Type B pancreatic cell (in vitro differentiated cells): ENCODE data around the gene RGS11. TPM values are rescaled to one million over a fixed set of nuclear protein-coding genes. Genes with fewer than 3 reads are reported as not detected.
"Not testable (repeated sequence)": the region's sequence is repeated elsewhere in the genome, so short reads cannot be mapped to it uniquely, and the experiment has no call there.

ENCODE experiments used
- DNase-seq: peaks from one replicate; pipeline ENCODE4 v3.0.0; 2021; ENCODE audit warnings: mixed read lengths; ENCODE audit not compliant: unreplicated experiment; ENCODE audit errors: extremely low spot score
- H3K27ac Mint-ChIP-seq: 2 replicates; pipeline ENCODE4 v1.8.0; 2021; ENCODE audit warnings: mild to moderate bottlenecking, mixed read lengths
- H3K27me3 Mint-ChIP-seq: 2 replicates; pipeline ENCODE4 v1.8.0; 2021; ENCODE audit warnings: mixed read lengths
- H3K36me3 Mint-ChIP-seq: 2 replicates; pipeline ENCODE4 v1.8.0; 2021; ENCODE audit warnings: mixed read lengths
- H3K4me1 Mint-ChIP-seq: one replicate; pipeline ENCODE4 v1.8.0; 2021; ENCODE audit warnings: mixed read lengths; ENCODE audit not compliant: unreplicated experiment
- H3K4me3 Mint-ChIP-seq: 2 replicates; pipeline ENCODE4 v1.8.0; 2021; ENCODE audit warnings: mild to moderate bottlenecking, mixed read lengths
- H3K9me3 Mint-ChIP-seq: 2 replicates; pipeline ENCODE4 v1.8.0; 2021; ENCODE audit warnings: mixed read lengths
- total RNA-seq: library from RNA; stranded (reverse); gene quantifications from 2 replicates; pipeline ENCODE4 v1.2.1, GENCODE V29; 2021; ENCODE audit warnings: low replicate concordance
- TF ChIP-seq, protein P1 (sequence below): fragments of 200-600 bp; sonication (generic); conservative IDR thresholded peaks from 2 replicates; pipeline ENCODE4 v1.5.0; 2021; ENCODE audit warnings: antibody characterized with exemption, mild to moderate bottlenecking

Gene RGS11
- total RNA-seq, 1 donor from 2014 or later = 6.6 TPM

DNA sequence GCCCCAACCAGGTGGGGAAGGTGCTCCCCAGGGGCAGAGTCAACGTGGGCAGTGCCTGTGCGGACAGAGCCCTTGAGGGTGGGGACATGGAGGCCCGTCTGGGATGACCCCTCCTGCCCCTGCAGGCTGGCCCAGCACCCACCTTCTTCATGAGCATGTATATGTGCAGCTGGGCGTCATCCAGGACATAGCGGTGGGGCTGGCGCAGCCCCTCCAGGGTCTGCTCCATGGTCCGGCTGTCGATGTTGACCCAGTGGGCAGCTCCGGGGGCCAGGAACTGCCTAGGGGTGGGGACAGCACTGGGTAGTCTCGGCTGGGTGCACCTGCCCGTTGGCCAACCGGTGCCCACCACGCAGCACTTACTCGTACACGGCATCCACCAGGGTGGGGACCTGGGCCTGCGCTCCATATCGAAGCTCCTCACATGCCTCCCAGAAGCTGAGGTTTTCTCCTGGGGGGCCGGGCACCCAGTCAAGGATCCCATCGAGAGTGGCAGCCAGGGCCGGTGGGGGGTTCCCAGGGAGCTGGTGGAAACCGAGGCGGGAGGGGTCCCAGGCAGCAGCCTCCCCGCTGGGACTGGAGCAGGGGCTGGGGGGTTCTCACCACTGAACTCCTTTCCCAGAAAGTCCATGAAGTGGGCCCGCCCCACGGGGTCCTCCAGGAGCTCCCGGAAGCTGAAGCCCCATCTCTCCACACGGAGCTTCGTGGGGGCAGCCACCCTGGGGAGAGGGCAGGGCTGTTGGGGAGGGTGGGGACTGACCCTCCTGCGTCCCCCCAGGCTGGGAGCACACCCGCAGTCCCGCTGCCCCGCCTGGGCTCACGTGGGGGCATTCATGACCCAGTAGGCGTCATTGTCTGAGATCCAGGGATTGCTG lies 5.1 kb downstream of the RGS11 start:
- Mint-ChIP-seq H3K27ac (no peak overlapping the region), H3K9me3 (no peaks in the 10 kb centered on the region), H3K4me3 (no peak overlapping the region), H3K36me3 (no peaks in the 10 kb centered on the region), H3K27me3 (peaks cover 13% of the 10 kb centered on the region), H3K4me1 (no peaks in the 10 kb centered on the region)
- DNase-seq = no peak
- TF ChIP-seq, protein P1, sequence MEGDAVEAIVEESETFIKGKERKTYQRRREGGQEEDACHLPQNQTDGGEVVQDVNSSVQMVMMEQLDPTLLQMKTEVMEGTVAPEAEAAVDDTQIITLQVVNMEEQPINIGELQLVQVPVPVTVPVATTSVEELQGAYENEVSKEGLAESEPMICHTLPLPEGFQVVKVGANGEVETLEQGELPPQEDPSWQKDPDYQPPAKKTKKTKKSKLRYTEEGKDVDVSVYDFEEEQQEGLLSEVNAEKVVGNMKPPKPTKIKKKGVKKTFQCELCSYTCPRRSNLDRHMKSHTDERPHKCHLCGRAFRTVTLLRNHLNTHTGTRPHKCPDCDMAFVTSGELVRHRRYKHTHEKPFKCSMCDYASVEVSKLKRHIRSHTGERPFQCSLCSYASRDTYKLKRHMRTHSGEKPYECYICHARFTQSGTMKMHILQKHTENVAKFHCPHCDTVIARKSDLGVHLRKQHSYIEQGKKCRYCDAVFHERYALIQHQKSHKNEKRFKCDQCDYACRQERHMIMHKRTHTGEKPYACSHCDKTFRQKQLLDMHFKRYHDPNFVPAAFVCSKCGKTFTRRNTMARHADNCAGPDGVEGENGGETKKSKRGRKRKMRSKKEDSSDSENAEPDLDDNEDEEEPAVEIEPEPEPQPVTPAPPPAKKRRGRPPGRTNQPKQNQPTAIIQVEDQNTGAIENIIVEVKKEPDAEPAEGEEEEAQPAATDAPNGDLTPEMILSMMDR = no peak

DNA sequence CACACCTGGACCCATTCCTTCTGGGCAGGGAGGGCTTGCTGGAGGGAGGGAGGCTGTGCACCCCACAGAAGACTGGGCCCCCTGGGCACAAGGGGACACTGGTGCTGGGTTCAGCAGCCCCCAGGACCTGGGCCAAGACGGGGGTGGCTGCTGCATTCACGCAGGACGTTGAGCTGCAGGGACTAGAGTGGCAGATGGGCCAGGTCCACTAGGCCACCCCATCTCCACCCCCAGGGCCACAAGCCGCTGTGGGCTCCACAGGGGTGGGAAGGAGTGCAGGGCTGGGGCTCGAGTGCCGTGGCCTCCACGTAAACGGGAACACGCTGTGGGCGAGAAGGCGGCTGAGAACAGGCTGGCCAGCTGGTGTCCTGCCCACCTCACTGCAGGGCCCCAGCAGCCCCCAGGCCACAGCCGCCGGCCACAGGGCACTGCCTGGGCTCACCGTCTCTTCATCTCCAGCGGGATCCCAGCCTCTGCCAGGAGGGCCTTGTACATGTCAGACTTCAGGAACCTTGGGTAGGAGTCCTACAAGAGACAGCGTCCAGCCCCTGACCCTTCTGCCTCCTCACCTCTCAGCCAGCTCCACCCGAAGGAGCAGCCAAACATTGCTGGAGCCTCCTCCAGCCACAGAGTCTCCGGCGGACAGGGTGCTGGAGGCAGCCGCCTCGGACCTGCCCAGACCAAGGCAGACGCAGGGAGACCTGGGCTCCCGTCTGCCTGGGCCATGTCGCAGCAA lies 6.5 kb downstream of the RGS11 start:
- H3K4me3 Mint-ChIP-seq = no peak overlapping the region
- no peaks in the 10 kb centered on the region for H3K36me3 Mint-ChIP-seq
- H3K27me3 Mint-ChIP-seq = peaks cover 7% of the 10 kb centered on the region
- H3K27ac Mint-ChIP-seq = no peak overlapping the region
- no peak for DNase-seq
- TF ChIP-seq, protein P1 = no peak
- H3K4me1 Mint-ChIP-seq = no peaks in the 10 kb centered on the region
- H3K9me3 Mint-ChIP-seq = no peaks in the 10 kb centered on the region

DNA sequence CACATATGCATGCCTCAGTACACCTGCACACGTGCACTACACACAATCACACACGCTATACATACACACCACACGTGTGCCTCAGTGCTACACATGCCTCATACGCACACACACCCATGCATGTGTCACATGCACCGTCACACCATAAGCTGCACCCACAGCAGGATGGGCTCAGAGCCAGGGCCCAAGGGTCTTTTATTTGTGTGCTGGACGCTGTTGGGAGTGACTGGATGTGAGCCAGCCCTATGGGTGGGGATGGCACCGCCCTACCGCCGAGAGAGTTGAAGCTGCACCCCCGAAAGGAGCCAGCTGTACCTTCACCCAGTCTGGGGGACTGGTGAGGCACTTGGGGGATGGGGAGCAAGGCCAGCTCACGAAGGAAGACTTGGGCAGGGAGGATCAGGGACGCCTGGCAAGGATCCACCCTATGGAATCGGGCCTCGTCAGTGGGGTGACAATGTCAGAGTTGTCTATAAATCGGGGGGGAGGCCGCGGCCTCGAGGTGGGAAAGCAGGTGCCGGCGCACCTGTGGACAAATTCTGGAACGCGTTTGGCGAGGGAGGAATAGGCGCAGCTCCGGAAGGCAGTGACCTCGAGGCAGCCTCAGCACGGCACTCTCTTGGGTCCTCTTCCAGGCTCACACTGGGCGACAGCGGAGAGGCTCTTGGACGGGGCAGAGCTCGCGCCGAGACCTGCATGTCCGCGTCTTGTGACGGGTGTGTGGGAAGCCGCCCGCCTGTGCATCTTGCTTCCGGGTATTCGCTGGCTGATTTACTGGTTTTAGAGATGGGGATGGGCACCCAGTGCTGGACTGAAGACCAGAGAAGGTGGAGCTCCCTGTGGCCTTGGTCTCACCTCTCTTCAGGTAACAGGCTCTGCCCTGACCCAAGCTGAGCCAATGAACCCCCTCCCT lies 7.3 kb downstream of the RGS11 start:
- H3K9me3 Mint-ChIP-seq = no peaks in the 10 kb centered on the region
- no peaks in the 10 kb centered on the region for H3K4me1 Mint-ChIP-seq
- H3K36me3 Mint-ChIP-seq = no peaks in the 10 kb centered on the region
- TF ChIP-seq, protein P1 = no peak
- no peak for DNase-seq
- H3K27me3 Mint-ChIP-seq = peaks cover 5% of the 10 kb centered on the region
- no peak overlapping the region for H3K27ac Mint-ChIP-seq
- no peak overlapping the region for H3K4me3 Mint-ChIP-seq

DNA sequence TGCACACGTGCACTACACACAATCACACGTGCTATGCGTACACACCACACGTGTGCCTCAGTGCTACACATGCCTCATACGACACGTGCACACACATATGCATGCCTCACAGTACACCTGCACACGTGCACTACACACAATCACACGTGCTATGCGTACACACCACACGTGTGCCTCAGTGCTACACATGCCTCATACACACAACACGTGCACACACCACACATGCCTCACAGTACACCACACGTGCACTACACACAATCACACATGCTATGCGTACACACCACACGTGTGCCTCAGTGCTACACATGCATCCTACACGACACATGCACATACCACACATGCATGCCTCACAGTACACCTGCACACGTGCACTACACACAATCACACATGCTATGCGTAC lies 8.2 kb downstream of the RGS11 start:
- not testable (repeated sequence) for H3K27ac Mint-ChIP-seq, H3K4me1 Mint-ChIP-seq, H3K4me3 Mint-ChIP-seq, H3K27me3 Mint-ChIP-seq, DNase-seq, H3K36me3 Mint-ChIP-seq, H3K9me3 Mint-ChIP-seq

DNA sequence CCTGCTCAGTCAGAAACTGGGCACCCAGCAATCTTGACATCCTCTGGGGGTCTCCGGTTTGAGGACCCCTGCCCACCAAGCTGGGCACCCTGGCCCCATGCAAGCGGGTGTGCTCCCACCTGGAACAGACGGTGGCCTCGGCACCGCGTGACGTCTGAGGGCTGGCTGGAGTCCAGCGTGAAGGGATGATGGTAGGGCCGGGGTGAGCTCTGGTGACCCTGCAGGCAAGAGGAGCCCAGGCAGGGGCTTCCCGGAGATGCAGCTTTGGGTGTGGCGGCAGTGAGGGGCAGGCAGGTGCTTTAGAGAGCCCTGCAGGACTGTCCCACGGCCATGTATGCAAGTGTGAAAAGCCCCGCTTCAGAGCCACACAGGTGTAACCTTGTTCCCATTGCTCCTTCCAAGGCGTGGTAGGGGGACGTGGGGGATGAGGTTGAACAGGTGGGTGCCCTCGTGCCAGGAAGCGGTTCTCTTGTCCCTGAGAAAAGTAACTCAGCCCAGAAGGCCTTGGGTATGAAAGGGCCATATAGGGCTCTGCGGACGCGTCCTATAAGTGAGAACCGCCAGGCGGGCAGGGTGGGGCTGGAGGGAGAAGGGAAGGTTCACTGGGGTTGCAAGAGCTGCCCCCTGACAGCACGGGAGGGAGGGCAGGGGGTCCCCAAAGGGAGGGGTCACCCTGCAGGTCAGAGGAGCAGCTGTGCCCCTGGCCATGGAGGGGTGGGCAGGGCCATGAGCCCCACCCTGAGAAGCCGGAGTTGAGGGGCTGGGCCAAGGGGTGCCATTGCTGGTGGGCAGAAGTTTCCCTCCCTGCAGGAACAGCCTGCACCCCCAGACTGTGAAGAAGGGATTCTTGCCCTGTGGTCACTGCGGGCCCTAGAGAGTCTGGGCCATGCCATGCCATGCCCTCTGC lies 9.2 kb downstream of the RGS11 start:
- Mint-ChIP-seq H3K27me3 (no peaks in the 10 kb centered on the region), H3K4me1 (no peaks in the 10 kb centered on the region), H3K27ac (no peak overlapping the region), H3K36me3 (no peaks in the 10 kb centered on the region), H3K4me3 (no peak overlapping the region), H3K9me3 (no peaks in the 10 kb centered on the region)
- no peak for DNase-seq
- TF ChIP-seq, protein P1 = no peak
